Measurements from ENCODE around the gene SETD3. TPM values are rescaled to one million over a fixed set of nuclear protein-coding genes. Genes with fewer than 3 reads are reported as not detected.

SETD3 gene
- total and polyA plus RNA-seq, 2 of the 8 experiments (the other 6 are each of a cell fraction or from before 2014, with no cell fraction given) = 24.0 to 64.0 TPM

- POLR2A ChIA-PET (ENCODE audit: partially characterized antibody) = interaction anchor here (0.7 kb wide), 1 partner anchor 647 kb away, joined by 3 read pairs; no protein-coding TSS in a partner anchor
- no peaks in the 10 kb centered on the region for H3K36me3 ChIP-seq (ENCODE audit: control insufficient read depth in 2 of 4, insufficient read depth in 4 of 4, low read length in 3 of 4)
Measured at GRCh38 chr14:99525699-99526080, 45.0 kb upstream of the SETD3 start.

More at GRCh38 chr14:99525699-99526080, 45.0 kb upstream of the SETD3 start:
- Histone ChIP-seq H3K79me1 (ENCODE audit: low read depth, low read length) (peaks cover 17% of the 10 kb centered on the region), H3K9me3 (ENCODE audit: insufficient read depth in 2 of 2, low read depth in 1 of 2, low read length in 1 of 2) (no peaks in the 10 kb centered on the region), H3K79me2 (ENCODE audit: control insufficient read depth in 1 of 2, insufficient read depth in 2 of 2, low read length in 2 of 2) (peaks cover 0 to 6% of the 10 kb centered on the region in 2 experiments; a peak in 1 of 4 replicates), H2BK12ac (ENCODE audit: low read depth, low read length) (no peak overlapping the region), H2BK20ac (ENCODE audit: low read length) (no peak overlapping the region), H3K14ac (ENCODE audit: insufficient read length) (no peak overlapping the region), H3K4me2 (ENCODE audit: insufficient read depth in 1 of 2, low read depth in 2 of 2, low read length in 2 of 2) (no peak overlapping the region), H4K91ac (replicated peaks; ENCODE audit: insufficient read length, low read length) (no peak overlapping the region), H3K56ac (replicated peaks; ENCODE audit: insufficient read length, low read depth, low read length) (no peak overlapping the region), H3K27ac (ENCODE audit: low read depth, low read length) (no peak overlapping the region), H3K27me3 (replicated peaks in 1 of 4; ENCODE audit: control insufficient read depth in 3 of 4, extremely low read depth in 1 of 4, insufficient read depth in 3 of 4, low read length in 3 of 4) (no peaks in the 10 kb centered on the region), H2BK15ac (ENCODE audit: low read length) (no peak overlapping the region), H3K4me3 (ENCODE audit: extremely low read depth in 1 of 4, insufficient read depth in 2 of 4, low read depth in 3 of 4, low read length in 4 of 4) (no peak overlapping the region), H2BK5ac (ENCODE audit: low read depth, low read length) (no peak overlapping the region; the same call in 1 of the 2 replicates), H2AFZ (ENCODE audit: low read length) (no peak overlapping the region), H3K23me2 (ENCODE audit: low read depth, low read length) (0 out of 2 replicates have a peak, but pooled peaks cover 2% of the 10 kb centered on the region), H3K9ac (replicated peaks in 1 of 4; ENCODE audit: extremely low read depth in 1 of 4, low read depth in 3 of 4, low read length in 3 of 4) (no peak overlapping the region), H4K8ac (ENCODE audit: extremely low read depth, insufficient read depth, low read length) (no peak overlapping the region; the same call in 1 of the 2 replicates), H2AK5ac (ENCODE audit: low read depth, low read length) (peak overlapping the region; percentile 48; the same call in 1 of the 2 replicates), H3K4me1 (replicated peaks in 1 of 4; ENCODE audit: control insufficient read depth in 3 of 4, insufficient read depth in 4 of 4, low read length in 3 of 4) (peaks cover 11 to 58% (median 41%) of the 10 kb centered on the region in 4 experiments), H3K23ac (ENCODE audit: insufficient read length) (no peak overlapping the region), H4K5ac (ENCODE audit: insufficient read length, low read depth, low read length) (no peak overlapping the region), H2BK120ac (replicated peaks; ENCODE audit: low read depth, low read length) (no peak overlapping the region), H3K18ac (ENCODE audit: extremely low read depth, low read length) (peak overlapping the region; percentile 60), H4K20me1 (replicated peaks in 1 of 2; ENCODE audit: control insufficient read depth in 1 of 2, insufficient read depth in 2 of 2, low read length in 2 of 2) (no peaks in the 10 kb centered on the region), H3K4ac (replicated peaks; ENCODE audit: insufficient read length, low read depth, low read length) (no peak overlapping the region)
- 91% methylated on average over 10 of the region's 12 CpGs; no CpG with 5 or more reads in 1 of the 2 experiments for WGBS, 2 experiments (ENCODE audit: extremely low coverage in 1 of 2, insufficient coverage in 1 of 2, insufficient read length in 1 of 2, insufficient replicate concordance in 2 of 2, low coverage in 1 of 2, low lambda C conversion rate in 2 of 2, missing lambda C conversion rate in 1 of 2)
- no peak for DNase-seq (ENCODE audit: low read depth in 1 of 2, low spot score in 2 of 2)
- CTCF ChIA-PET (ENCODE audit: partially characterized antibody) = interaction anchor here (0.7 to 6.5 kb wide), 23 partner anchors 11 to 162 kb away, joined by 3 to 40 read pairs (median 5); partner anchors contain the start of genes CCNK and SETD3
- TF ChIP-seq SP1 (IDR thresholded peaks at IDR 0.05; ENCODE audit: low read depth, low read length) = no peak
- TF ChIP-seq NANOG (IDR thresholded peaks at IDR 0.05; ENCODE audit: insufficient read depth, low read depth, low read length, poor library complexity, severe bottlenecking) = no peak
- TF ChIP-seq RBBP5 (IDR thresholded peaks at IDR 0.05; ENCODE audit: borderline replicate concordance, low read depth, low read length) = no peak
- TF ChIP-seq POU5F1 (IDR thresholded peaks at IDR 0.05; ENCODE audit: low read depth, low read length) = no peak
- TF ChIP-seq ATF2 (IDR thresholded peaks at IDR 0.05; ENCODE audit: low read length) = no peak
- no peak for TF ChIP-seq JUN (IDR thresholded peaks at IDR 0.05; ENCODE audit: low read depth, low read length)
- FAIRE-seq = no peak

Measured in H1 (cell line).